Psoas muscle (tissue), 8 donors: ENCODE measurements around the gene TLE4. TPM values are rescaled to one million over a fixed set of nuclear protein-coding genes. Genes with fewer than 3 reads are reported as not detected.

Source experiments
- ATAC-seq, 4 donors: fragments of 200-7000 bp; cut with Tn5 transposase; one replicate each; pipeline ENCODE4 v1.9.1; 2020; ENCODE audit warnings: moderate library complexity in 3 of 4, mild to moderate bottlenecking in 2 of 4
- DNase-seq, 2 donors: peaks; one replicate each; pipeline ENCODE4 v3.0.0-alpha.2; 2020
- H3K27ac ChIP-seq: fragments of 200-600 bp; one replicate; pipeline ENCODE4 v1.8.0; 2022
- H3K27me3 ChIP-seq, 3 donors: fragments of 200-600 bp in 1 of 3; one replicate each; pipeline versions ENCODE4 v1.6.1 to v1.8.0; 2013 to 2022; ENCODE audit warnings: low read length in 2 of 3, mild to moderate bottlenecking in 2 of 3, moderate library complexity in 1 of 3; ENCODE audit not compliant: insufficient read depth in 3 of 3
- H3K36me3 ChIP-seq, 2 donors: fragments of 200-600 bp in 1 of 2; one replicate each; pipeline versions ENCODE4 v1.6.1 to v1.8.0; 2013 to 2022; ENCODE audit warnings: low read depth in 1 of 2, mild to moderate bottlenecking in 1 of 2, moderate library complexity in 1 of 2; ENCODE audit not compliant: insufficient read depth in 1 of 2
- H3K4me1 ChIP-seq: fragments of 200-600 bp; one replicate; pipeline ENCODE4 v1.8.0; 2022
- H3K4me3 ChIP-seq: fragments of 200-600 bp; one replicate; pipeline ENCODE4 v1.8.0; 2022; ENCODE audit warnings: mild to moderate bottlenecking
- H3K9me3 ChIP-seq: fragments of 200-600 bp; one replicate; pipeline ENCODE4 v1.8.0; 2022
- CTCF ChIP-seq: fragments of 200-600 bp; IDR thresholded peaks from one replicate; pipeline ENCODE4 v1.8.0; 2022; ENCODE audit warnings: antibody characterized with exemption
- WGBS, 3 donors: extraction: QIAGEN DNeasy Blood & Tissue Kit; methylation state at CpG; one replicate each; pipeline versions ENCODE4 v1.1.6 to v1.1.7; 2013; 5-methylcytosine and 5-hydroxymethylcytosine counted together
- intact Hi-C, 2 donors: fragments of 100-400 bp; cut with DNase I; formaldehyde crosslinking; loops; one replicate each; pipeline versions ENCODE4 v1.11.0 to v1.14.2; 2022
- polyA plus RNA-seq, 3 donors: library from polyadenylated mRNA; stranded (reverse); fragments of 200-250 nt; gene quantifications; one replicate each; pipeline ENCODE4 v1.2.3, GENCODE V29; 2013
- total RNA-seq, 4 donors: library from RNA; stranded (reverse); fragmentation: NEBNext Ultra II Directional in 2 of 4; extraction: Animal tissue kit (Norgen Biotek cat#: 25700) in 2 of 4; gene quantifications; one replicate each; pipeline versions ENCODE4 v1.2.1 to v1.2.4, GENCODE V29; 2021 to 2023
- donor health status: healthy with polysubstance abuse.
- donor health status: DM: no; HTN: no; CAD: no; lungs with moderate emphysema.
- donor health status: Bipolar disorder and iron deficiency.
- donor health status: healthy.
- donor health status: DM: yes; HTN: yes; CAD: no.
- donor health status: DM: no; HTN: no; CAD: no.
- donor health status: DM: no; HTN: no; CAD: no.
- donor health status: DM: yes; HTN: yes; CAD: no.

The TLE4 gene
- total and polyA plus RNA-seq, 7 donors: 5.1 to 51.9 (median 18.5) TPM

GRCh38 chr9:79672236-79672635 lies 100.5 kb downstream of the TLE4 start:
- no peak overlapping the region for H3K4me3 ChIP-seq
- TF ChIP-seq CTCF: no peak
- H3K36me3 ChIP-seq: peaks cover 4% of the 10 kb centered on the region in 2 donors
- no peak overlapping the region for H3K27ac ChIP-seq
- 83 to 98% (median 84%) methylated on average over 3 of the region's 3 CpGs for WGBS, 3 donors
- H3K27me3 ChIP-seq: no peaks in the 10 kb centered on the region
- no peaks in the 10 kb centered on the region for H3K9me3 ChIP-seq
- intact Hi-C loops: no loop called here
- peaks cover 15% of the 10 kb centered on the region for H3K4me1 ChIP-seq
- DNase-seq (no peak), ATAC-seq (no peak)

GRCh38 chr9:79672891-79673290 lies 101.1 kb downstream of the TLE4 start:
- Histone ChIP-seq H3K9me3 (no peaks in the 10 kb centered on the region), H3K36me3 (peaks cover 4% of the 10 kb centered on the region in 2 donors), H3K4me3 (no peak overlapping the region), H3K4me1 (peaks cover 10% of the 10 kb centered on the region), H3K27me3 (no peaks in the 10 kb centered on the region), H3K27ac (no peak overlapping the region)
- no peak for TF ChIP-seq CTCF
- intact Hi-C loops: no loop called here
- DNase-seq (no peak), ATAC-seq (no peak)
- 61 to 77% (median 66%) methylated on average over 4 of the region's 4 CpGs for WGBS, 3 donors

GRCh38 chr9:79673614-79674013 lies 101.8 kb downstream of the TLE4 start:
- TF ChIP-seq CTCF: no peak
- 86 to 95% (median 88%) methylated on average over 3 of the region's 3 CpGs for WGBS, 3 donors
- Histone ChIP-seq H3K27me3 (no peaks in the 10 kb centered on the region), H3K9me3 (no peaks in the 10 kb centered on the region), H3K36me3 (peaks cover 4% of the 10 kb centered on the region in 2 donors), H3K27ac (no peak overlapping the region), H3K4me1 (peaks cover 5% of the 10 kb centered on the region), H3K4me3 (no peak overlapping the region)
- intact Hi-C loops: no loop called here
- ATAC-seq (no peak), DNase-seq (no peak)

GRCh38 chr9:79674052-79674777 lies 102.5 kb downstream of the TLE4 start:
- TF ChIP-seq CTCF: no peak
- ATAC-seq: no peak

GRCh38 chr9:79681576-79681975 lies 109.8 kb downstream of the TLE4 start:
- no peak for ATAC-seq
- H3K4me1 ChIP-seq: peaks cover 25% of the 10 kb centered on the region
- H3K27me3 ChIP-seq: no peaks in the 10 kb centered on the region
- no peak for TF ChIP-seq CTCF
- H3K9me3 ChIP-seq: no peaks in the 10 kb centered on the region
- H3K36me3 ChIP-seq: no peaks in the 10 kb centered on the region
- intact Hi-C loops: no loop called here
- H3K4me3 ChIP-seq: no peak overlapping the region
- no peak for DNase-seq
- no peak overlapping the region for H3K27ac ChIP-seq

More at GRCh38 chr9:79674052-79674777, 102.5 kb downstream of the TLE4 start:
- no peak for DNase-seq
- Histone ChIP-seq H3K27me3 (no peaks in the 10 kb centered on the region), H3K4me1 (peaks cover 2% of the 10 kb centered on the region), H3K4me3 (no peak overlapping the region), H3K27ac (no peak overlapping the region), H3K9me3 (no peaks in the 10 kb centered on the region), H3K36me3 (peaks cover 4% of the 10 kb centered on the region in 2 donors)
- WGBS, 3 donors: 90 to 93% (median 92%) methylated on average over 7 of the region's 7 CpGs
- intact Hi-C loops: no loop called here
